Hindlimb muscle (tissue), 1 donor: ENCODE data around the gene HIVEP3. TPM values are rescaled to one million over a fixed set of nuclear protein-coding genes. Genes with fewer than 3 reads are reported as not detected.

Experiments
- DNase-seq: peaks from one replicate; pipeline ENCODE4 v3.0.0-alpha.2; 2013
- polyA plus RNA-seq: library from polyadenylated mRNA; unstranded; fragments of 120-200 nt; gene quantifications from one replicate; pipeline ENCODE4 v1.2.1, GENCODE V29; 2013; ENCODE audit not compliant: insufficient read length

HIVEP3 gene
- polyA plus RNA-seq, 1 donor, result 3.1 TPM

DNA sequence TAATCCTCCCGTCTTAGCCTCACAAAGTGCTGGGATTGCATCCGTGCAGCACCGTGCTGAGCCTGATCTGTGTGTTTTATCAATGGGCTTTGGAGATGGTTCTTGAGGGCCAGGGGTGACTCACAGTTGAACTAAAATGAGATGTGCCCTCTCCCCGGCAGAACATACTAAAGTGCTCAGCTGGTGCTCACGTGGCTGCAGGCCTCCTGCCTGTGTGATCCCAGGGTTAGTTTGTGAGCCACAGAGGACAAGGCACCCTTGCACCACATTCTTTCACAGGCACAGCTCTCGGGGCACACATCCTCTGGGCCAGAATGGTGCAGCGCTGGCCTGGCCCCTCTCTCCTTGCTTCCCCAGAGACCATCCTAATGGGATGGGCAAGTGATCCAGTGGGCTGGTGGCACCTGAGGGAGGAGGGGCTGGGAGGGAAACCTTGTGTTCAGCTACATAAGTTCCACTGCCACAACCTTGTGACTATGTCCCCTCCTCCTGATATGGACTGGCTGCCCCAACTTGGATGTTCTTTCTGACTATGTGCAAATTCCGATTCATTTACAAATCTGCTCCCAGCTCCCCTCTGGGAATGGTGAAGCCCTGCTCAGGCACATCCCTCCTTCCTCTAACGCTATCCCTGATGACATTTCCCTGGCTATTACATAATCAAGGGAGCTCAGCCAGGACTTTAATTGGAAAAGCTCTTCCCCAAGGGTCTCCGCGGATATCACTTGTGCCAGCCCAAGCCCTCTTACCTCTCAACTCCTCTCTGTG, 237.2 kb downstream of the HIVEP3 start:
- no peak for DNase-seq

DNA sequence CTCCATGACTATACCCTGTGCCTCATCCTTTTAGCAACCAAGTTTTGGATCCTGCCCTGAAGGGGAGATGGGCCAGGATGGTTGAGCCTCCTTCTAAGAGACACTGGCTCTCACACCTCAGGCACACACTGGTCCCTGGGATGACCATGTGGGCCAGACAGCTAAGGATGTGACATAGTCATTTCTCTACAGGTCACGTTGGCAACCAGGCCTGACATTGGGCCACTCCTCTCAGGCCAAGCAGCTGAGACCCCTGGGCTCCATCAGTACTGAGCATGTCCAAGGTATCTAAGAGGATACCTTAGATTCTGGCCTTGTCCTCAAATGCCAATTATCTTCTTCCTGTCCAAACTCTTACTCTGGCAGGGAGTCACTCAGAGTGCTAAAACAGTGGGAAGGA, 238.7 kb downstream of the HIVEP3 start:
- DNase-seq, result no peak

- no peak for DNase-seq
Observed at GRCh38 chr1:41679531-41679930, 239.2 kb downstream of the HIVEP3 start.

GRCh38 chr1:41678111-41678878, 240.4 kb downstream of the HIVEP3 start:
- DNase-seq, result no peak

DNA sequence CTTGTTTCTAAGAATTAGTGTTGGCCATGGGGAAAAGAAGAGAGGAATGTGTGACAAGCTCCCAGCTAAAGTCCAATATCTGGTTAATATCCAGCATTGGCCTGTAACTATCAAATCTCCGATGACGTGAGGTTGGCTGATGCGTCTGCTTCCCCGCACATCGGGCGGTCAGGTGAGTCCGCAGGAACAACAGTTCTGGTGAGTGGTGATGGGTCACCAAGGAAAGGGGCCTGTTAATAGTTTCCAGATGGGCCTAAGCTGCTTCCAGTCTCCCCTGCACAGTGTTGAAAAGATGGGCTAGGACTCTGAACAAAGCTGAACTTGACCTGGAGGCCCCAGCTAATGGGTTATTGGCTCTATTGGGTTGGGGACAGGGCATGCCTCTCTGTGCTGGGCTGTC, 241.1 kb downstream of the HIVEP3 start:
- no peak for DNase-seq

DNA sequence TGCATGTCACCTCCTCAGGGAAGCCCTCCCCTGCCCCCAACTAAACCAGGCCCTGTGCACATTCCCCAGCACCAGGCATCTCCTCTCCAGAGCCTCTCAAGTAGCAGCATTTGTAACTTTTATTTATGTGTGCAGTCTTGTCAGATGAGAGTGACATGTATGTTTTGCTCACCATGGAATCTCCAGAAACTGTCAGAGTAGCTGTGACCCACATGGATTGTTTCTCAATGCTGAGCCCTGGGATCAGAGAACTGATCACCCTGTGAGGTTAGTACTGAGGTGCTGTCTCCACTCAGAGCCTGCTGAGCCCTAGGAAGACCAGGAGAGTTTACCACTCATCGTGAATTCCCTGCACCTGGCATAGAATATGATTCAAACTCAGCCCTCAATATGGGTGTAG, 243.3 kb downstream of the HIVEP3 start:
- no peak for DNase-seq

GRCh38 chr1:41674522-41674921, 244.2 kb downstream of the HIVEP3 start:
- DNase-seq, result no peak

GRCh38 chr1:41673806-41674205, 244.9 kb downstream of the HIVEP3 start:
- no peak for DNase-seq

DNA sequence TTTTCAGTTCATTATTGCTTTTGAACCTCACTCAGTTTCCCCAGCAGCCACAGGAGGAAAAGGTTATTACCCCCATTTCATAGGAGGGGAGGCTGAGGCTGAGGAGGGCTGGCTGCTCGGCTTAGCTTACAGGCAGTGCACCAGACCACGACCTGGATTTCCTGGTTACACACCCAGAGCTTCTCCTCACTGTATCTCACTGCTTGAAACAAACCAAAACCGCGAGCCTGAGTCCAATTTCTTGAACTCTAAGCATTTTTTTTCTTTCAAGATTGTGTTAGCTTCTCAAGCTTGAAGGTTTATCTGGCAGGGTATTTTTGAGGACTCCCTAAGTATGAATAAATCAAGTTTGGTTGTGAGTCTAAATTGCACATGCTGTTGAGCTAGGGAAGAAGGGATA, 245.3 kb downstream of the HIVEP3 start:
- DNase-seq, result no peak

GRCh38 chr1:41672641-41673361, 245.9 kb downstream of the HIVEP3 start:
- DNase-seq, result peak; percentile 64

GRCh38 chr1:41672173-41672572, 246.5 kb downstream of the HIVEP3 start:
- DNase-seq, result no peak

- DNase-seq, result no peak
Observed at GRCh38 chr1:41671116-41671755, 247.5 kb downstream of the HIVEP3 start.

DNA sequence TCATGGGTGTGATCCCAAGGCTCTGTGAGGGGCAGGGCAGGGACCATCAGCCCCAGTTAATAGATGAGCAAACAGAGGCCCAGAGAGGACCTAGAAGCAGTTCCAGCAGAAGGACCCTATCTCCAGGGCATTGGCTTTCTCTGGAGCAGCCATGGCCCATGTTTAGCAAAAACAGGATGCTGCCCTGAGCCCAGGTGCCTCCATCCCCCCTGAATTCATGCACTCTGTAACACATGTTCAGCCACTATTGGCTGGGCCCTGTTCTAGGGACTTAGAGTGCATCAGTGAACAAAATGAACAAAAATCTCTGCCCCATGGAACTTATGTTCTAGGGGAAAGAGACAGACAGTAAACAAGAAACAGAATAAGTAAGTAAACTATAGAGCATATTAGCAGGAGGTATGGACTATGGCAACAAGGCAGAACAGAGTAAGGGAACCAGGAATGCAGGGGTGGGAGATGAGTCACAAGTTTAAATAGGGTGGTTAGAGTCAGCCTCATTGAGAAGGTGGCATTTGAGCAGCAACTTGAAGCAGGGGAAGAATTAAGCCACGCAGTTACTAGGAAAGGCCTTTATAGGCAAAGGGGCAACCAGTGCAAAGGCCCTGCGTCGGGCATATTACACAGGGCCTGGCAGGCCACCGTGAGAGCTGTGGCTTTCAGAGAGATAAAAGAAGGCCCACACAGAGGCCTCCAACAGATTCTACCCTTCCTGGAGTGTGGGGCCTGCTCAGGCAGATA, 248.3 kb downstream of the HIVEP3 start:
- no peak for DNase-seq

DNA sequence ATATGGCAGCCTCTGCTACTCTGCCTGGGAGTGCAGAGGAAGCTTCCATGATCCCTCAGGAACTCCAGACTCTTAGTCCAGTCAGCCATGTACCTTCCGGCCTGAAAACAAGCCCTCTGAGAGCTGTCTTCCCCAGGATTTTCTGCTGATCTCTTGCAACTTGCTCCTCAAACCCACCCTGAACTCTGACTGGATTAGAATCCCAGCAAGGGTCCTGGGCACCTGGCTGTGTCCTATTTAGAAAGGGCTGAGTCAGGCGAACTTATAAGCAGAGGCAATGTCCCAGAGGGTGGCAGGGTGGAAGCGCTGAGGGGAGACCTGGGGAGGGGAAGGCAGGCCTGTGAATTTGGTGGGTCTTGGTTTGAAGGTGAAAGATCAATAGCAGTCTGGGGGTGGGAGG, 249.8 kb downstream of the HIVEP3 start:
- DNase-seq, result no peak

GRCh38 chr1:41668054-41668660, 250.6 kb downstream of the HIVEP3 start:
- no peak for DNase-seq

DNA sequence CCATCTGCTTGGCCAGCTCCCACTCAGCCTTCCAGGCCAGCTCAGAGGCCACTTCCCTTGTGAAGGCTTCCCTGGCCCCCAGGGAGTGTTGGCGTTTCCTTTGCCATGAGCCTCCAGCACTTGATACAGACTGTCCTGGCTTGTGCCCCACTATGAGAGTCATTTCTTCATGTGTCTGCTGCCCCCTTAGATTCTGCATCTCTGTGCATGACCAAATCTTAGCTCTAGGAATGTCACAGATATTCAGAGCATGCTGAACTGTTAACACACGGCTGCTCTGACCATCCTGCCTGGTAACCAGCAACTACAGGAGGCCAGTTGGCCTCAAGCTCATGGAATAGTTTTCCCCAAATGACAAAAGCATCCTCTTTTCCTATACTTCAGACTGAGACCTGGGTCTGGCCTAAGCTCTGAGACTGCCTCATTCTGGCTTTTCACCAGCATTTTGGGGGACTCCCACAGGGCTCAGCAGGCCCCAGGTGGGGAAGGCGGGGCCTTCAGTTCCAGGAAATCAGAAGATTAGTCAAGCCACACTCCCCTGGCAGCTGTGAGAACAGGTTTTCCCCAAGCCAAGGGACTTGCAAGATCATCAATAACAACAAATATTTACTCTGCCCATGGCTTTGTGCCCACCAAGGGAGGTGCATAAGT, 251.6 kb downstream of the HIVEP3 start:
- no peak for DNase-seq

GRCh38 chr1:41665962-41666917, 252.5 kb downstream of the HIVEP3 start:
- no peak for DNase-seq

DNA sequence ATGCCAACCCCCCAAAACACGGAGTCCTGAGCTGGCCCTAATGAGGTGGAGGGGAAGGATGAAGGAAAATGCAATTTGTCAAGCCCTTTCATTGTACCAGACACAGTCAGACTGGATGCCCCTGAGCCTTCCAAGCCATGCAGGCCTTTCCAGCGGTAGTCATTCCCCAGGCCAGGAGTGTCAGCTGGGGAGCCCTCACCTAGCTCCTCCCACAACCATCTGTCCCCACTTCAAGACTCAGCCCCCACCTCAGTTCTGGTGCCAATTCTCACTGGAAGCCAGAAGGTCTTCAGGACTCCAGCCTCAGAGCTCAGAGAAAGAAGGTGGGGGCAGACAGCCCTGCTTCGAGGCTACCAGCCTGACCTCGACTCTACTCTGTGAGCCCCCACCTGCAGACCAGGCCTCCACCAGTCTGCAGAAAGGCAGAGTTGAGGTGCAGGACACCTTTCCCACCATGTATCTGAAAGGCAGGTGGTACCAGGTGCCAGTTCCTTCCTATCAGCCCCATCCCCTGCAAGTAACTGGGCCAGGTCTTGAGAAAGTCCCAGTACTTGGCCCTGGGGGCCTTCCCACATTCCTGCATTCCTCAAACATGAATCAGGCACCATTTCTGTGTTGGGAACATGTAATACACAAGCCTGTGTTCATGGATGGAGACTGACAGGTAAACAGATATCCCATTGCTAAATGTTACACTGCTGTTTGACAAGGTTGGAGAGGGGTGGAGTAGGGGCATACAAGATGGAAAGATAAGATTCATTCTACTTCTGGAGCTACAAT, 253.7 kb downstream of the HIVEP3 start:
- DNase-seq, result no peak
